ENCODE results near the gene YTHDC1.

YTHDC1 gene

DNA sequence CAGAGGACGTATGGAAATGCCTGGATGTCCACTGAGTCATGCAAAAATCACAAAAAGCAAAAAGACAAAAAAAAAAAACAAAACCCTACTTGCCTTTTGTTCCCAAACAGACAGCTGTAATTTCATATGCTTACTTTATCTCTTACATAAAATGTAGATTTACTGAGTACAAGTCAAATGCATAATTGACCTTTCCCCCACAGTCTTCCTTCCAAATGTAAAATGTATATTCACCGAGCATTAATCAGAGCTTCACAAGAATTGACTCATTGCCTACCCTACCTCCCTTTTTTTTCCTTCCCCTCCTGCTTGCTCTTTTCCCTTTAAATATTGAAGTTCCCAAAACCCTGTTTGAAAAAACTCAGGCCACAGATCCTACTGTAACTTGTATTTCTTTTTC lies 71.9 kb downstream of the YTHDC1 start:
- TF ChIP-seq, protein P1, sequence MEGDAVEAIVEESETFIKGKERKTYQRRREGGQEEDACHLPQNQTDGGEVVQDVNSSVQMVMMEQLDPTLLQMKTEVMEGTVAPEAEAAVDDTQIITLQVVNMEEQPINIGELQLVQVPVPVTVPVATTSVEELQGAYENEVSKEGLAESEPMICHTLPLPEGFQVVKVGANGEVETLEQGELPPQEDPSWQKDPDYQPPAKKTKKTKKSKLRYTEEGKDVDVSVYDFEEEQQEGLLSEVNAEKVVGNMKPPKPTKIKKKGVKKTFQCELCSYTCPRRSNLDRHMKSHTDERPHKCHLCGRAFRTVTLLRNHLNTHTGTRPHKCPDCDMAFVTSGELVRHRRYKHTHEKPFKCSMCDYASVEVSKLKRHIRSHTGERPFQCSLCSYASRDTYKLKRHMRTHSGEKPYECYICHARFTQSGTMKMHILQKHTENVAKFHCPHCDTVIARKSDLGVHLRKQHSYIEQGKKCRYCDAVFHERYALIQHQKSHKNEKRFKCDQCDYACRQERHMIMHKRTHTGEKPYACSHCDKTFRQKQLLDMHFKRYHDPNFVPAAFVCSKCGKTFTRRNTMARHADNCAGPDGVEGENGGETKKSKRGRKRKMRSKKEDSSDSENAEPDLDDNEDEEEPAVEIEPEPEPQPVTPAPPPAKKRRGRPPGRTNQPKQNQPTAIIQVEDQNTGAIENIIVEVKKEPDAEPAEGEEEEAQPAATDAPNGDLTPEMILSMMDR (IDR thresholded peaks at IDR 0.05; ENCODE audit: extremely low read depth, missing control alignments): no peak
- no peak for DNase-seq (ENCODE audit: low spot score)

DNA sequence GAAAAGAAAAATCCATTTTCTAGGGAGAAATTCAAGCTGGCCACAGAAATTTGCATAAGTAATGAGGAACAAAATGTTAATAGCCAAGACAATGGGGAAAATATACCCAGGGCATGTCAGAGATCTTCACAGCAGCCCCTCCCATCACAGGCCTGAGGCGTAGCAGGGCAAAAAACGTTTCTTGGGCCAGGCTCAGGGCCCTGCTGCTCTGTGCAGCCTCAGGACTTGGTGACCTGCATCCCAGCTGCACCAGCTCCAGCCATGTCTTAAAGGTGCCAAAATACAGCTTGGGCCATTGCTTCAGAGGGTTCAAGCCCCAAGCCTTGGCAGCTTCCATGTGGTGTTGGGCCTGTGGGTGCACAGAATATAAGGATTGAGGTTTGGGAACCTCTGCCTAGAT lies 72.3 kb downstream of the YTHDC1 start:
- DNase-seq (ENCODE audit: low spot score): no peak
- TF ChIP-seq, protein P1 (IDR thresholded peaks at IDR 0.05; ENCODE audit: extremely low read depth, missing control alignments): no peak

DNA sequence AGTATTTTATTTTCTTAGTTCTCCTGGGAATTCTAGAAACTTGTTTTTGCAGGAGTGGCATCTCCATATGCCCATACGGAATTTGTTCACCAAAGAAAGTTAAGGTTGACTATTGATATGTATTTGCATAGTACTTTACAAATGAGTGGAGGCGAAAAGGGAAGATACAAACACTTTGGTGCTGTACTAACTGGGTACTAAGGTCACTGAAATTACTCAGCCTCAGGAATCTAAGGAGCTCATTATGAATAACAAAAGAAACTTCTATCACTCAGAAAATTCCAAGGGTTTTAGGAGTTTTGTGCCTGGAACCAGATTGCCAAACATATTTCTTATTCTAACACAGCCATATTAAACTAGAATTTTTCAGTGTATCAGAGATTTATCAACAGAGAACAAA lies 77.0 kb downstream of the YTHDC1 start:
- TF ChIP-seq, protein P1 (IDR thresholded peaks at IDR 0.05; ENCODE audit: extremely low read depth, missing control alignments): no peak
- no peak for DNase-seq (ENCODE audit: low spot score)

DNA sequence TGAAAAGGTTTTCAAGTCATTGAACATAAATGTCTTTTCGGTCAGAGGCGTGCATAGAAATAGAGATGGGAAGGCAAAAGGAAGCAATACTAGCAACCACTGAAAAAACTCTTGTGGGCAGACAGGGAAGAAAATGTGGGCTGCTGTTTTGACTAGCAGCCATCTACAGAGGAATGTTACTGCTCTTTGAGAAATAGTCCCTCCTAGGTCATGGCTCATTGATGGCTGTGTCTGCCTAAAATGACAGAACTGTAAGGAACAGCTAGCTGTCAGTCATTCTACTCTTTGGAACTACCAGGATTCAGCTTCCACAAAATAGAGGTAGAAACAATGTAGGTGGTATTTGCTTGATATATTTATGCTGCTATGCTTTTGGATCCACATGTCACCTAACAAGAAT lies 77.5 kb downstream of the YTHDC1 start:
- DNase-seq (ENCODE audit: low spot score): no peak
- TF ChIP-seq, protein P1 (IDR thresholded peaks at IDR 0.05; ENCODE audit: extremely low read depth, missing control alignments): no peak

DNA sequence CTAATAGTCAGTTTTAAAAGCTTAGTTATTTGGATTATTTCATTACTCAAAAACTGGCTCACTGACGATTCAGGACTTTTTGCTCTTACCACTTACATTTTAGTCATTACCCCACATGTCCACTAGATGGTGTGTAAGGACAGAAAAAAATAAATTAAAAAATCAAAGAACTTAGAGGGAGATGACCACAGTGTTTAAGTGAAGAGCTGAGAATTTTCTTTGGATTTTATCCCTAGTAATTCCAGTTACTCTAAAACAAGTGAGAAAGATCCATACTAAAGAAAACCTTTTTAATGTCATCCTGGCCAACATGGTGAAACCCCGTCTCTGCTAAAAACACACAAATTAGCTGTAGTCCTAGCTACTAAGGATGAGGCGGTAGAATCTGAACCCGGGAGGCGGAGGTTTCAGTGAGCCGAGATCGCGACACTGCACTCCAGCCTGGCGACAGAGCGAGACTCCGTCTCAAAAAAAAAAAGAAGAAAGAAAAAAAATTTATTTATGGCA lies 78.0 kb downstream of the YTHDC1 start:
- DNase-seq (ENCODE audit: low spot score): peak; percentile 43
- TF ChIP-seq, protein P1 (IDR thresholded peaks at IDR 0.05; ENCODE audit: extremely low read depth, missing control alignments): peak; percentile 17

DNA sequence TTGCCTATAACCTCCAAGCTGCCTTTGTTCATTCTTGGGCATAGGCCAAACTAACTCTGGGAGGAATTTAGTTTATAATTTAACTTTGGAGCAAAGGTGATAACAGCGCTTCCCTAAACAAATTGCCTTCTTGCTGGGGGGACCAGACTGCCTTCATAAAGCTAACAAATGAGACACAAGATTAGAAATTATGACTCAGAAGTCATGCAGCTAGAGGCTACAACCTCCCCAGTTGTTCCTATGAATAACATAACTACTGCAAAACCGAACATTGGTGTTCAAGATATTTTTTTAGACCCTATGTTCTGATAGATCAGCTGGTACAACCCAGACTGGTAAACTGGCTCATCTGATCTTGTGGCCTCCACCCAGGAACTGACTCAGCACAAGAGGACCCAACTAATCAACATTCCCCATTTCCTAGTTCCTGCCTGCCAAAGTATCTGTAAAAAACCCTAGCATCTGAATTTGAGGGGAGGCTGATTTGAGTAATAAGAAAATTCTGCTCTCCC lies 82.4 kb downstream of the YTHDC1 start:
- TF ChIP-seq, protein P1 (IDR thresholded peaks at IDR 0.05; ENCODE audit: extremely low read depth, missing control alignments): no peak
- DNase-seq (ENCODE audit: low spot score): no peak

DNA sequence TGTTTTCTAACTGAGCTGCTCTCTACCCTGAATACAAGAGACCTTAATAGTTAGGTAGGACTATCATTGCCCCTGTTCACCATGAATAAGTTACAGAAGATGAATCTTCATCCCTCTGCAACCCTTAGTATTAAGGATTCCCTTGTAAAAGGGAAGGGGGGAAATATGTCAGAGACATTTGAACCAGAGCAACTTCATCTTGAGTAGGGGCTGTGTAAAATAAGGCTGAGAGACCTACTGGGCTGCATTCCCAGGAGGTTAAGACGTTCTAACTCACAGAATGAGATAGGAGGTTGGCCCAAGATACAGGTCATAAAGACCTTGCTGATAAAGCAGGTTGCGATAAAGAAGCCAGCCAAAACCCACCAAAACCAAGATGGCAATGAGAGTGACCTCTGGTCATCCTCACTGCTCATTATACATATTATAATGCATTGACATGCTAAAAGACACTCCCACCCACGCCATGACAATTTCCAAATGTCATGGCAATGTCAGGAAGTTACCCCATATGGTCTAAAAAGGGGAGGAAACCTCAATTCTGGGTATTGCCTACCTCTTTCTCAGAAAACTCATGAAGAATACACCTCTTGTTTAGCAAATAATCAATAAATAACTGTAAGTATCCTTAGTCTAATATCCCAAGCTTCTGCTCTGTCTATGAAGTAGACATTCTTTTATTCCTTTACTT lies 84.9 kb downstream of the YTHDC1 start:
- DNase-seq (ENCODE audit: low spot score): no peak
- TF ChIP-seq, protein P1 (IDR thresholded peaks at IDR 0.05; ENCODE audit: extremely low read depth, missing control alignments): no peak

Data from GM20000 (cell line).